Tongue (tissue), 3 donors: Measurements from ENCODE around the gene PRICKLE1. TPM values are rescaled to one million over a fixed set of nuclear protein-coding genes. Genes with fewer than 3 reads are reported as not detected.

Experiments used
- DNase-seq: peaks from one replicate; pipeline ENCODE4 v3.0.0-alpha.2; 2015
- small RNA-seq: library from RNA; depleted of rRNA; stranded (forward); fragments of <200 nt; gene quantifications from one replicate; pipeline ENCODE3, GENCODE V24; 2014; ENCODE audit warnings: low replicate concordance
- total RNA-seq: library from RNA; depleted of rRNA; stranded (reverse); fragments of >200 nt; gene quantifications from one replicate; pipeline ENCODE4 v1.2.3, GENCODE V29; 2014

Gene PRICKLE1
- total RNA-seq, 1 donor from 2014 or later, result 34.4 TPM

GRCh38 chr12:42448841-42449240 lies 140.7 kb downstream of the PRICKLE1 start:
- no peak for DNase-seq

- DNase-seq, result no peak
These were observed 142.2 kb downstream of the PRICKLE1 start for GRCh38 chr12:42447371-42447786.

DNA sequence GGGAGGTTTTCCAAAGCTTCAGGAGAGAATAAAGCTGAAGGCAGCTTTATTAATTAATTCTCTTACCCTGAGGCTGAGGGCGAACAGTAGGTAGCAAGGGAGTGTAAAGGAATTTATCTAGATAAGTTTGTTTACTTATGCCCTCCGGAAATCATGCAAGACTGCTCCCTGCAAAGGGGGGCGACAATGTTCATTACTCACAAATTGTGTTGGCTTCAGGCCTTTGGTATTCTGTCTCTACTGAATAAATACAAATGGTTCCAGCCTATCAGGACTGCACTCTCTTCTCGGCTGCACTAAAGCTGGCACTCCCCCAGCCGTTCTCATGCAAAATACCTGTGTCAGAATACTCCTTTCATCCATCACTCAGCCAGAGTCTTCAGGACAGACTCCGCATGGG lies 142.8 kb downstream of the PRICKLE1 start:
- no peak for DNase-seq

GRCh38 chr12:42445891-42446290 lies 143.7 kb downstream of the PRICKLE1 start:
- DNase-seq, result no peak

GRCh38 chr12:42444192-42444943 lies 145.2 kb downstream of the PRICKLE1 start:
- no peak for DNase-seq

GRCh38 chr12:42442888-42443287 lies 146.7 kb downstream of the PRICKLE1 start:
- no peak for DNase-seq

DNA sequence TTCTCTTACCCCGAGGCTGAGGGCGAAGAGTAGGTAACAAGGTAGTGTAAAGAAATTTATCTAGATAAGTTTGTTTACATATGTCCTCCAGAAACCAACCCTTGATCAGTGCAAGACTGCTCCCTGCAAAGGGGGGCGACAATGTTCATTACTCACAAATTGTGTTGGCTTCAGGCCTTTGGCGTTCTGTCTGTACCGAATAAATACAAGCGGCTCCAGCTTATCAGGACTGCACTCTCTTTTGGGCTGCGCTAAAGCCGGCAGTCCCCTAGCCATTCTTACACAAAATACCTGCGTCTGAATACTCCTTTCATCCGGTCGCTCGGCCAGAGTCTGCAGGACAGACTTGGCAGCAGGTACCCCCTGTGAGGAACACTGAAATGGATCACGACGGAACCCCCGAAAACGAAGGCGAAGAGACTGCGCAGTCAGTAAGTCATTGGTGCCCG lies 147.2 kb downstream of the PRICKLE1 start:
- no peak for DNase-seq

DNA sequence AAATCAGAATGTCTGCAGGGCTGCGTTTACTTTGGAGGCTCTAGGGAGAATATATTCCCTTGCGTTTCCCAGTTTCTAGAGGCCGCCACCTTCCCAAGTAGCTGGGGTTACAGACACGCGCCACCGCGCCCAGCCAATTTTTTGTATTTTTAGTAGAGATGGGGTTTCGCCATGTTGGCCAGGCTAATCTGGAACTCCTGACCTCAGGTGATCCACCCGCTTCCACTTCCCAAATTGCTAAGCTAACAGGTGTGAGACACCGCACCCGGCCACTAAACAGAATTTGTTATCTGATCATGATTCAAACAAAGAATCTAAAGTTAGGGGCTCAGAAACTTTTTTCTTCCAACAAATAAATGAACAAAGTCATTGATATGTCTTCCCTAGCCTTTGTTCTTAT lies 148.9 kb downstream of the PRICKLE1 start:
- no peak for DNase-seq

- DNase-seq, result no peak
These were observed 156.9 kb downstream of the PRICKLE1 start for GRCh38 chr12:42432517-42433140.

GRCh38 chr12:42428850-42429249 lies 160.7 kb downstream of the PRICKLE1 start:
- no peak for DNase-seq

GRCh38 chr12:42426746-42427145 lies 162.8 kb downstream of the PRICKLE1 start:
- DNase-seq, result no peak

GRCh38 chr12:42422785-42423184 lies 166.8 kb downstream of the PRICKLE1 start:
- no peak for DNase-seq

DNA sequence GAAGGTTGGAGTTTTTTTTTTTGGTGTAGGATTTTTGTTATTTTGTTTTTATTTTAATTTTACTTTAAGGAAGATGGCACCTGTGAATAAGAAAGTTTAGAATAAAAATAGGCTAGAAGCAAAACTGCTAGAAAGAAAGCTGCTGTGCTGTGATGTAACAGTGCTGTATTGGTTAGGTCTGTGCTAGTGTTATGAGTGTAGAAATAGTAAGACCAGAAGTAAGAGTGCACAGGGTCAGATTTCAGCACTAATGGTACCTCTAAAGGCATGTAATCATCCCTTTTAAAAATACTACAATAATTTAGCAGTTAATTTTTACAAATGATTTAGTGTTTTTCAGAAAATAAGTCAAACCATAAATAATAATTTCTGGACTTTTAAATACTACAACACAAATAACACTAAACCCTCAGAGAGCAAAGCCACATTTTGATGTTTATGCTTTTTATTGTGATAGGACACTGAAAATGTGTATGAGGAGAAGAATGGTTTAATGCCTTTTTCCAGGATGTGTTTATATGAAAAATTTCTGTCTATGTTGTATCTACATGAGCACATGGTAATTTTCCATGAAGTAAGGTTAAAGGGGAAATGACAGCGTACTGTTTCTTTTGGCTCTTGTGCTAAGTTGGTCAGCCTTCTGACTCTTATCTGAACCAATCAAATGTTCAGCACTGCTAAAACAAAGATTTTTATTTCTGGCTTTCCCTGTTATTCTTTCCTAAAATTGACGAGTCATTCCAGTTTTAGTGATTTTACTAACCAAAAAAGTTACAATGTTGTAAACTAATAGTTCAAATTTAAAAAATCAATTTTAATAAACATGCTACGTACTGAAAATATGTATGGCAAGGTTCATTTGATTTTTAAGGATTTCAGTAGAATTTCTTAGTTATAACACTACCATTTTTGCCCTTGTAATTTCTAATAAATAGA lies 167.4 kb downstream of the PRICKLE1 start:
- DNase-seq, result peak; percentile 29

DNA sequence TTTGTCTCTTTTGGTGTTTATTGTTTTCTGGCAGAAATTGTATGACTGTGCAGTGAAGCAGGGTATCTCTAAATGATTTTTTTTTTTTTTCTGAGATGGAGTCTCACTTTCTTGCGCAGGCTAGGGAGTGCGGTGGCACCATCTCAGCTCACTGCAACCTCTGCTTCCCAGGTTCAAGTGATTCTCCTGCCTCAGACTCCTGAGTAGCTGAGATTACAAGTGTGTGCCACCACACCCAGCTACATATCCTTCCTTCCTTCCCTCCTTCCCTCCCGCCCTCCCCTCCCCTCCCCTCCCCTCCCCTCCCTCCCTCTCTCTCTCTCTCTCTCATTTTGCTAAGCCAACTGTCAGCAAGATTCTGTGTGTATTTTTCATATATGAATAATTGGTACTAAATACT lies 169.2 kb downstream of the PRICKLE1 start:
- DNase-seq, result no peak

GRCh38 chr12:42410340-42410739 lies 179.2 kb downstream of the PRICKLE1 start:
- DNase-seq, result no peak

DNA sequence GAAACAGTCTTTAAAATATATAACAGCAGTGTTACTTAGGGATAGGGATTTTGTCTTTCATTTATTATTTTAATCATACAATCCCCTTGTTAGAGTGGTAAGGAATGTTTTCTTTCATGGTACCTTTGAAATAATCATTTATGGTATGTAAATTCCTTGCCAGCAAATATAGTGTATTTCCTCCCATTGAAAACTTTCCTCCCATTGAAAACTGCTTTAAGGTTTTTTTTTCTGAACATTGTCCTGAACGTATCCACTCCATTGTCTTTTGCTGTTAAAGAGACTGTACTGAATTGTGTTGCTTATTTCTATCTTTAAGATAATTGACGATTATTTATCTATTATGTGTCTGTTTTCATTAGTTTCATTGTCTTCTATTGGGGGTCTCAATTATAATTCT lies 180.1 kb downstream of the PRICKLE1 start:
- DNase-seq, result no peak

- DNase-seq, result no peak
These were observed 182.2 kb downstream of the PRICKLE1 start for GRCh38 chr12:42407306-42407705.

Small RNAs within 50 kb of the gene (small RNA-seq; reads per million reads assigned to genes)
- not detected for gene AC079600.1
- not detected for gene AC079600.2
- gene RF00019, result not detected
